Skeletal muscle tissue (tissue), 4 donors: ENCODE measurements around the gene SMC1B. TPM values are rescaled to one million over a fixed set of nuclear protein-coding genes. Genes with fewer than 3 reads are reported as not detected.
"Not testable (repeated sequence)": the region's sequence is repeated elsewhere in the genome, so short reads cannot be mapped to it uniquely, and the experiment has no call there.

Experiments used
- H3K27ac ChIP-seq: one replicate; pipeline ENCODE4 v1.7.0; 2013; ENCODE audit warnings: mild to moderate bottlenecking, low read depth, low read length, inconsistent platforms
- H3K27me3 ChIP-seq, 3 donors: one replicate each; pipeline ENCODE4 v1.7.0; 2013; ENCODE audit warnings: low read length in 3 of 3; ENCODE audit not compliant: control insufficient read depth in 3 of 3, insufficient read depth in 3 of 3
- H3K36me3 ChIP-seq, 3 donors: one replicate each; pipeline ENCODE4 v1.7.0; 2013; ENCODE audit warnings: low read length in 3 of 3; ENCODE audit not compliant: control insufficient read depth in 3 of 3, insufficient read depth in 3 of 3
- H3K4me1 ChIP-seq, 3 donors: one replicate each; pipeline ENCODE4 v1.7.0; 2013; ENCODE audit warnings: low read length in 3 of 3, mild to moderate bottlenecking in 3 of 3; ENCODE audit not compliant: control insufficient read depth in 3 of 3, insufficient read depth in 3 of 3
- H3K4me3 ChIP-seq, 3 donors: one replicate each; pipeline ENCODE4 v1.7.0; 2013; ENCODE audit warnings: low read length in 3 of 3
- H3K9ac ChIP-seq, 3 donors: one replicate each; pipeline ENCODE4 v1.7.0; 2013; ENCODE audit warnings: low read length in 3 of 3, mild to moderate bottlenecking in 3 of 3, moderate library complexity in 2 of 3, low read depth in 1 of 3
- H3K9me3 ChIP-seq, 3 donors: one replicate each; pipeline ENCODE4 v1.7.0; 2013; ENCODE audit warnings: low read length in 3 of 3; ENCODE audit not compliant: control insufficient read depth in 3 of 3
- total RNA-seq: library from RNA; depleted of rRNA; stranded (reverse); fragments of >200 nt; gene quantifications from one replicate; pipeline ENCODE4 v1.2.3, GENCODE V29; 2014
- donor health status: Osteomylitis.

SMC1B gene
- total RNA-seq, 1 donor from 2014 or later: under 0.01 TPM

GRCh38 chr22:45402466-45402985, 10.9 kb downstream of the SMC1B start:
- no peak overlapping the region for H3K4me3 ChIP-seq
- no peaks in the 10 kb centered on the region for H3K36me3 ChIP-seq
- peaks cover 0 to 4% (median 0%) of the 10 kb centered on the region in 3 donors for H3K4me1 ChIP-seq
- H3K9me3 ChIP-seq: no peaks in the 10 kb centered on the region
- H3K27ac ChIP-seq: no peak overlapping the region
- peaks cover 0 to 2% (median 0%) of the 10 kb centered on the region in 3 donors for H3K27me3 ChIP-seq
- H3K9ac ChIP-seq: no peak overlapping the region

DNA sequence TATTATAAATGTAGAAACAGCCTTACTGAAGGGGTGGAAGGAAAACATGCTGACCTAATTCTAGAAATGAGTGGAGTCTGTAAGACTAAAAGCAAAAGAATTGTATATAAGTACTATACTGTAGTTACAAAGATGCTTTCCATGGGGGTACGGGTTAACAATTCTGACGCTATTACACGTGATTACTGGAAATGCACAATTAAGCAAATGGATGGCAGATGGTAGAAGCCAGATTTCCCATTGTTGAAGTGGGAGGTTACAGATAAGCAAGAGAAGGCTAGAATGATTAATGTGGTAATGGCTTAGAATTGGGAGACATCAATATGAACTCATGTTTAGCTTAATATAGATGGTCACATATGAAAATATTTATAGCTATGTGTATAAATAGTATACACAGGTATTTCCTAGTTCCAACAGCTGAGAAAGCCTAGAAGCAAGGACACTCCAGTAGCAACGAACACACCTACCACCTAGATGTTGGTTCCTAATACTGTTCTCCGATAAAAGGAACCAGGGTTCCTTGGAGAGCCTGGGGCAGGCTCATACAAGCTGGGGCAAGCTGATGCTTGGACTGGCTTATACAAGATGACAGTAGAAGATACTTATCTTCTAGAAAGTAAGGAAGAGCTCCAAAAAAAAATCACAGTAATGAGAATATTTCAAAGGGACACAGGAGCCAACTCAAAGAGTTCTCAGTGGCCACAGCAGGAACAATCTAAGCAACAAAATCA, 13.5 kb downstream of the SMC1B start:
- no peaks in the 10 kb centered on the region for H3K9me3 ChIP-seq
- H3K36me3 ChIP-seq: no peaks in the 10 kb centered on the region
- H3K4me3 ChIP-seq: no peak overlapping the region
- no peak overlapping the region for H3K27ac ChIP-seq
- no peak overlapping the region for H3K9ac ChIP-seq
- peaks cover 0 to 2% (median 0%) of the 10 kb centered on the region in 3 donors for H3K27me3 ChIP-seq
- H3K4me1 ChIP-seq: peaks cover 0 to 4% (median 0%) of the 10 kb centered on the region in 3 donors

- H3K36me3 ChIP-seq: no peaks in the 10 kb centered on the region
- H3K9me3 ChIP-seq: no peaks in the 10 kb centered on the region
- H3K9ac ChIP-seq: no peak overlapping the region
- no peak overlapping the region for H3K4me3 ChIP-seq
- peaks cover 0 to 4% (median 0%) of the 10 kb centered on the region in 3 donors for H3K4me1 ChIP-seq
- H3K27ac ChIP-seq: no peak overlapping the region
- H3K27me3 ChIP-seq: peaks cover 0 to 2% (median 0%) of the 10 kb centered on the region in 3 donors
Measured at GRCh38 chr22:45398214-45398613, 15.2 kb downstream of the SMC1B start.

GRCh38 chr22:45397806-45398205, 15.6 kb downstream of the SMC1B start:
- no peaks in the 10 kb centered on the region for H3K36me3 ChIP-seq
- H3K9me3 ChIP-seq: no peaks in the 10 kb centered on the region
- peaks cover 0 to 2% (median 0%) of the 10 kb centered on the region in 3 donors for H3K27me3 ChIP-seq
- no peak overlapping the region for H3K4me3 ChIP-seq
- peaks cover 0 to 4% (median 0%) of the 10 kb centered on the region in 3 donors for H3K4me1 ChIP-seq
- H3K9ac ChIP-seq: no peak overlapping the region
- H3K27ac ChIP-seq: no peak overlapping the region

GRCh38 chr22:45389546-45389945, 23.9 kb downstream of the SMC1B start:
- no peak overlapping the region for H3K27ac ChIP-seq
- H3K9ac ChIP-seq: no peak overlapping the region
- no peaks in the 10 kb centered on the region for H3K4me1 ChIP-seq
- H3K9me3 ChIP-seq: no peaks in the 10 kb centered on the region
- no peaks in the 10 kb centered on the region for H3K36me3 ChIP-seq
- H3K4me3 ChIP-seq: no peak overlapping the region
- no peaks in the 10 kb centered on the region for H3K27me3 ChIP-seq

DNA sequence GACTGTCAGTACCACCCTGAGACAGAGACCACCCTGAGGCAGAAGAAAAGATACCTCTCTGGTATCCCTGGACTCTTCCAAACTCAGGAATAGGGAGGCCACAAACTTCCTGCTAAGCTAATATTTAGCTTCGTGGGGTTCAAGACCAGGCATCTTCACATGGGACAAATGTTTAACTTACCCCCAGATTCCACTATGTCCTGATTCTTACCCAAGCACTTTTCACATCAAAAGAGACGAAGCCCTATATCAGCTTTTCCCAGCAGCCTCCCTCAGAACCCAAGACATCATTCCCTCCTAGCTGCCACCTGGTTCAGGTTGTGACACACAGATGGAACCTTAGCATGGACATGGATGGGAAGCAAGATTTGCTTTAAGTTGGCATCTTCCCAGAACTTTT, 32.1 kb downstream of the SMC1B start:
- H3K9ac ChIP-seq: no peak overlapping the region
- H3K9me3 ChIP-seq: no peaks in the 10 kb centered on the region

GRCh38 chr22:45376703-45377102, 36.7 kb downstream of the SMC1B start:
- Histone ChIP-seq H3K9me3 (no peaks in the 10 kb centered on the region), H3K27ac (no peak overlapping the region), H3K4me3 (no peak overlapping the region), H3K4me1 (no peaks in the 10 kb centered on the region), H3K9ac (no peak overlapping the region), H3K36me3 (no peaks in the 10 kb centered on the region), H3K27me3 (no peaks in the 10 kb centered on the region)

More for the DNA sequence above, 32.1 kb downstream of the SMC1B start:
- Histone ChIP-seq H3K4me3 (no peak overlapping the region), H3K27ac (no peak overlapping the region), H3K36me3 (no peaks in the 10 kb centered on the region), H3K4me1 (no peaks in the 10 kb centered on the region), H3K27me3 (no peaks in the 10 kb centered on the region)

DNA sequence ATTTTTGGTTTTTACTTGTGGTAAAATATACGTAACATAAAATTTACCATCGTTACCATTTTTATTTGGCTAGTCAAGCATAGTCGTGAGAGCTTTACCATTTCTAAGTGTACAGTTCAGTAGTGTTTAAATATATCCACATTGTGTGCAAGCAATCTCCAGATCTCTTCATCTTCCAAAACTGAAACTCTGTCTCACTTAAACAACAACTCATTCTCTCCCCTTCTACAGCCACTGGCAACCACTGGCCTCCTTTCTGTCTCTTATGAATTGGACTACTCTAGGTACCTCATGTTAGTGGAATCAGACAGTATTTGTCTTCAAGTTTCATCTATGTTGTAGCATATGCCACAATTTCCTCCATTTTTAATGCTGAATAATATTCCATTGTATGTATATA, 37.4 kb downstream of the SMC1B start:
- Histone ChIP-seq H3K27ac (no peak overlapping the region), H3K9ac (no peak overlapping the region), H3K4me3 (no peak overlapping the region), H3K9me3 (no peaks in the 10 kb centered on the region), H3K4me1 (no peaks in the 10 kb centered on the region), H3K36me3 (no peaks in the 10 kb centered on the region), H3K27me3 (no peaks in the 10 kb centered on the region)

DNA sequence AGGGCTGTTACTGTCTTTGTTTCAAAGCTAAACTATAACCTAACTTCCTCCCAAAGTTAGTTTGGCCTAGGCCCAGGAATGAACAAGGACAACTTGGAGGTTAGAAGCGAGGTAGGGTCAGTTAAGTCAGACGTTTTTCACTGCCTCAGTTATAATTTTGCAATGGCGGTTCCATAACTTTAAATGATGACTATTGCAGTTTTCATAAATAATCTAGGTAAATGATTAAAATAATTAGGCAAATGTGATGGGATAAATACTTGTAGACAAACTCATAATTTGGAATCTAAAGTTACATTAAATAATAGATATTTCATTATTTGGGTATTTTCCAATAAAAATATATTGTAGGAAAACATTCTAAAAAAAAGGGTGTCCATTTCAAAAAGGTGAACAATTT, 39.8 kb downstream of the SMC1B start:
- H3K36me3 ChIP-seq, H3K9ac ChIP-seq, H3K4me3 ChIP-seq, H3K27ac ChIP-seq, H3K9me3 ChIP-seq, H3K27me3 ChIP-seq, H3K4me1 ChIP-seq: not testable (repeated sequence)

GRCh38 chr22:45366713-45367112, 46.7 kb downstream of the SMC1B start:
- H3K27ac ChIP-seq: no peak overlapping the region

More at GRCh38 chr22:45366713-45367112, 46.7 kb downstream of the SMC1B start:
- Histone ChIP-seq H3K9me3 (no peaks in the 10 kb centered on the region), H3K4me3 (no peak overlapping the region), H3K4me1 (no peaks in the 10 kb centered on the region), H3K27me3 (peaks cover 0 to 3% (median 0%) of the 10 kb centered on the region in 3 donors), H3K36me3 (no peaks in the 10 kb centered on the region), H3K9ac (no peak overlapping the region)
